Activated T-cell treated with anti-CD3 and anti-CD28 coated beads, Interleukin-2, amount 50 U/mL, for 4 hours (primary cell): ENCODE measurements around the gene SLC25A38. TPM values are rescaled to one million over a fixed set of nuclear protein-coding genes. Genes with fewer than 3 reads are reported as not detected.
A peak's percentile ranks its signal among the peaks of the same experiment; 100 is the strongest.

Source experiments
- ATAC-seq, 2 donors: fragments of 200-7000 bp; cut with Tn5 transposase; one replicate each; pipeline ENCODE4 v1.10.0; 2021
- DNase-seq: peaks from one replicate; pipeline ENCODE4 v3.0.0-alpha.2; 2020
- H3K27me3 Mint-ChIP-seq: one replicate; pipeline ENCODE4 v1.8.0; 2021; ENCODE audit warnings: low read depth, mixed read lengths
- H3K36me3 Mint-ChIP-seq: one replicate; pipeline ENCODE4 v1.8.0; 2022; ENCODE audit warnings: mixed read lengths; ENCODE audit not compliant: insufficient read depth
- H3K4me1 Mint-ChIP-seq: one replicate; pipeline ENCODE4 v1.8.0; 2021; ENCODE audit warnings: low read depth, mixed read lengths
- H3K4me3 Mint-ChIP-seq: one replicate; pipeline ENCODE4 v1.8.0; 2021; ENCODE audit warnings: mild to moderate bottlenecking, moderate library complexity, mixed read lengths
- H3K9me3 Mint-ChIP-seq: one replicate; pipeline ENCODE4 v1.8.0; 2021; ENCODE audit warnings: mixed read lengths
- total RNA-seq, 3 donors: library from RNA; stranded (reverse); gene quantifications; one replicate each; pipeline ENCODE4 v1.2.1, GENCODE V29; 2021

The SLC25A38 gene
- total RNA-seq, 3 donors from 2014 or later = 64.7 to 69.1 (median 65.3) TPM

DNA sequence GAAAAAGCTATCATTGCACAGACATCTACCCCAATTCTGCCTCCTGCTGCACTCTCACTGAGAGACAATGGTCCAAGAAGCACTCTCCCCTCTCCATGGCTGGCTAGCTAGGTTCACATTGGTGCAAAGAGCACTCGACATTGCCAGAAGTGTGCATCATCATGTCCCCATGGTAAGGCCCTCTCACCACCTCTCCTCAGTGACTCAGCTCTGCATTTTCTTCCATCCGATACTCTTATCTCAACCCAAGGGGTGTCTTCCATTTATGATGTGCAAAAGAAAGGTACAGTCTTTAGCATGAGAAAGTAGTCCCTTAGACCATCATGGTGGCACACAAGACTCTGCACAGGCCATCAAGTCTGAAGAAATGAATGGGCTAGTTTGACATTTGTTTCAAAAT is 37.4 kb downstream of the SLC25A38 start:
- DNase-seq = no peak
- Mint-ChIP-seq H3K4me3 (no peak overlapping the region), H3K27me3 (peaks cover 1% of the 10 kb centered on the region), H3K9me3 (no peaks in the 10 kb centered on the region), H3K36me3 (peaks cover 8% of the 10 kb centered on the region), H3K4me1 (no peaks in the 10 kb centered on the region)
- no peak for ATAC-seq

DNA sequence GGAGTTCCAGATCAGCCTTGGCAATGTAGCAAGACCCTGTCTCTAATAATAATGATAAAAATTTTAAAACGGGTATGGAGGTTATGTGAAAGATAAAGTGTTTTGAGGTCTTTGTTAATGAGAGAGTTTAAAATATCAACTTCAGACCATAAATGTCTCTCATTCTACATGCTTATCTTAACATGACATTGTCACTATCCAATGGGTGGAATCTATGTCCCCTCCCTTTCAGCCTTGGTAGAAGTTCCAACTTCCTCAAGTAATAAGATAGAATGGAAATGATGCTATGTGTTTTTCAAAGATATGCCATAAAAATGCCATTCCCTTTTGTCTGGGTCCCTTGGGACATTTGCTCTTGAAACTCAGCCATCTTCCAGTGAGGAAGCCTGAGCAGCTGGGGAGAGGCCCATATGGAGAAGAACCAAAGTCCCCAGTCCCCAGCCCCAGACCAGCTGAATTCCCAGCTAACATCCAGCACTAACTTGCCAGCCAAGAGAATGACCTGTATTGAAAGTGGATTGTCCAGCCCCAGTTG is 40.3 kb downstream of the SLC25A38 start:
- Mint-ChIP-seq H3K27me3 (peaks cover 1% of the 10 kb centered on the region), H3K9me3 (no peaks in the 10 kb centered on the region), H3K4me1 (no peaks in the 10 kb centered on the region), H3K36me3 (peaks cover 5% of the 10 kb centered on the region), H3K4me3 (no peak overlapping the region)
- ATAC-seq = no peak
- DNase-seq = no peak

DNA sequence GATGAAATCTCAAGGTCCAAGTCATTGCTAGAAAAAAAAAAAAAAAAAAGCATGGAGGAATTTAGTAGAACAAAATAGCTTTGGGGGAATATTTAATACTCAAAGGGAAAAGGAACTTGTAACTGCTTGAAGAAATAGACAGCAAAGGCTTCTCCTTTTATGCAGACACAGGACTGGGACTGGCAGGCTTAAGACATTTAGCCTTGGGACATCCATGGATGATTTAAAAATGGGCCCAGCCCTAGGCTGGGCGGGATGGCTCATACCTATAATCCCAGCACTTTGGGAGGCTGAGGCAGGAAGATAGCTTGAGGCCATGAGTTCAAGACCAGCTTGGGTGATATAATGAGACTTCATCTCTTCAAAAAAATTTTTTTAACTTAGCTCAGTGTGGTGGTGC is 43.1 kb downstream of the SLC25A38 start:
- Mint-ChIP-seq H3K36me3 (peaks cover 1% of the 10 kb centered on the region), H3K4me3 (no peak overlapping the region), H3K9me3 (no peaks in the 10 kb centered on the region), H3K4me1 (no peaks in the 10 kb centered on the region), H3K27me3 (peaks cover 12% of the 10 kb centered on the region)
- ATAC-seq (no peak), DNase-seq (no peak)

DNA sequence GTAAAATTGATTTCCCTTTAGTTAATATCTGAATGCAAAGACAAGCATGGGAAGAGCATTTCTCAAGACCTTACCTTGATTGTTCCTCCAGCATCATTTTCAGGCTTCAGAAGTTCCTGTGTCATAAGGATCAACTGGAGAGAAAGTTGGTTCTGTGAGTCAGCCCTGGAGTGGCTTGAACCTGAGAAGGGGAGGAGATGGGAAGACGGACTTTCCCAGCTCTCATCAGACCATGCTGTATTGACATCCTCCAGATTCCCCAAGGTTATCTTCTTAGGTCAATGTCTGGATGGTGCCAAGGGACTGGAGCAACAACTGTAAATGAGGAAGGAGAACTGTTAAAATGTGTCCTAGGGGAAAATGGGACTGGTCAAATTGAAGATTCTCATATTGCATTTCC is 44.3 kb downstream of the SLC25A38 start:
- ATAC-seq = no peak
- Mint-ChIP-seq H3K27me3 (peaks cover 15% of the 10 kb centered on the region), H3K9me3 (no peaks in the 10 kb centered on the region), H3K4me1 (no peaks in the 10 kb centered on the region), H3K4me3 (no peak overlapping the region), H3K36me3 (peaks cover 1% of the 10 kb centered on the region)
- no peak for DNase-seq

DNA sequence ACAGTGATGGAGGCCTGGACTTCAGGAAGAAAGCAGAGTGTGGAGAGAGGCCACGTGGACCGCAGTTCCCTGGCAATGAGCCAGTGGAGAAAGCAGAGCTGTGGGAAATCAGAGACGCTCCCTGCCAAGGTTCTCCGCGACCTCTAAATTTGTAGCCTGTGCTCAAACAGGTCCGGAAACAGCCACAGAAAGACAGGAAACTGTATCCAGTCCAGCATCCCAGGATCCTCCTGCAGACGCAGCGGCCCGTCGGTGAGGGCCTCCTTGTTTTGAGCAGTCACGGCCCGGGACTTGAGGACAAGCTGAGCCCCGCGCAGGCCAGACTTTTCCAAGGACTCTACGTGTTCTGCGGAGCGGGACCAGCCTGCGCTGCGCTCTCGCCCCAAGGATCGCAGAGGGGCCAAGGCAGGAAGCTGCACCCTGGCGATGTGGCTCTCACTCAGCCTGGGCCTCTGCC is 45.6 kb downstream of the SLC25A38 start:
- ATAC-seq (no peak), DNase-seq (no peak)
- peaks cover 15% of the 10 kb centered on the region for H3K27me3 Mint-ChIP-seq
- H3K4me1 Mint-ChIP-seq = no peaks in the 10 kb centered on the region
- no peaks in the 10 kb centered on the region for H3K9me3 Mint-ChIP-seq
- peaks cover 1% of the 10 kb centered on the region for H3K36me3 Mint-ChIP-seq
- H3K4me3 Mint-ChIP-seq = no peak overlapping the region

GRCh38 chr3:39429466-39429865 is 46.3 kb downstream of the SLC25A38 start:
- H3K27me3 Mint-ChIP-seq = peaks cover 17% of the 10 kb centered on the region
- H3K4me3 Mint-ChIP-seq = no peak overlapping the region
- H3K9me3 Mint-ChIP-seq = no peaks in the 10 kb centered on the region
- H3K4me1 Mint-ChIP-seq = no peaks in the 10 kb centered on the region
- ATAC-seq = no peak
- no peak for DNase-seq
- H3K36me3 Mint-ChIP-seq = peaks cover 1% of the 10 kb centered on the region

DNA sequence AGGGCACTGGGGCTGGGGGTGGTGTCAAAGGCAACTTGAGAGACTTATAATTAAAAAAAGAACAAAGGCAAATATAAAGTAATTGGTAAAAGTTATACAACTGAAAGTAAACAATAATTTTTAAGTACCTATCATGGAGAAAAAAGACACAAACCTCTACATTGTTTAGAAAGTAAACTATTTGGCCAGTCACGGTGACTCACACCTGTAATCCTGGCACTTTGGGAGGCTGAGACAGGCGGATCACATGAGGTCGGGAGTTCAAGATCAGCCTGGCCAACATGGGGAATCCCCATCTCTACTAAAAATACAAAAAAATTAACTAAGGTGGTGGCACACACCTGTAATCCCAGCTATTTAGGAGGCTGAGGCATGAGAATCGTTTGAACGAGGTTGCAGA is 49.2 kb downstream of the SLC25A38 start:
- DNase-seq (no peak), ATAC-seq (no peak)
- Mint-ChIP-seq H3K4me3 (no peak overlapping the region), H3K36me3 (peaks cover 1% of the 10 kb centered on the region), H3K9me3 (no peaks in the 10 kb centered on the region), H3K27me3 (peaks cover 17% of the 10 kb centered on the region), H3K4me1 (no peaks in the 10 kb centered on the region)

DNA sequence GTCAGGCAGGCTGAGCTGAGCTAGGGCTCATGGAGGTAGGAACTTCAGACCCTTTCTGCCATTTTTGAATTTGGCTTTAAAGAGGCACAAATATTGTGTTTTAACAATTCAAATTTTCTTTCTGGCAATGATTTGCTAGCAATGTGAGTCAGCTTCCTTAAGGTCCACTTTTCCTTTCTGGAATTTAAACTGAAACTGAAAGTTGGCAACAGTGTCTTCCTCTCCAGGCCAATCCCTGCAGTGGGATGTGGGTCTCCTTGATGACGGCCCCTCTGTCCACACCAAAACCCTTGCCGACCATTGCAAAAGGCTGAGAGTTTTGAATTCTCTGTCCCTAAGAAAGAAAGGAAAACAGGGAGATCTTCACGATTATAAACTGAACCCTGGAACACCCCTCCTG is 50.5 kb downstream of the SLC25A38 start:
- Mint-ChIP-seq H3K27me3 (peaks cover 17% of the 10 kb centered on the region), H3K9me3 (no peaks in the 10 kb centered on the region), H3K4me1 (no peaks in the 10 kb centered on the region), H3K4me3 (no peak overlapping the region), H3K36me3 (peaks cover 1% of the 10 kb centered on the region)
- DNase-seq = no peak
- no peak for ATAC-seq

- Mint-ChIP-seq H3K27me3 (peaks cover 17% of the 10 kb centered on the region), H3K36me3 (peaks cover 1% of the 10 kb centered on the region), H3K4me3 (no peak overlapping the region), H3K9me3 (no peaks in the 10 kb centered on the region), H3K4me1 (no peaks in the 10 kb centered on the region)
- no peak for DNase-seq
- ATAC-seq = peak; percentile 40 to 70
Measured at GRCh38 chr3:39434574-39434973, 51.4 kb downstream of the SLC25A38 start.

- Mint-ChIP-seq H3K9me3 (no peaks in the 10 kb centered on the region), H3K27me3 (peaks cover 13% of the 10 kb centered on the region), H3K4me3 (no peak overlapping the region), H3K36me3 (peaks cover 1% of the 10 kb centered on the region), H3K4me1 (no peaks in the 10 kb centered on the region)
- no peak for DNase-seq
- ATAC-seq = no peak
Measured at GRCh38 chr3:39435006-39435748, 52.0 kb downstream of the SLC25A38 start.

DNA sequence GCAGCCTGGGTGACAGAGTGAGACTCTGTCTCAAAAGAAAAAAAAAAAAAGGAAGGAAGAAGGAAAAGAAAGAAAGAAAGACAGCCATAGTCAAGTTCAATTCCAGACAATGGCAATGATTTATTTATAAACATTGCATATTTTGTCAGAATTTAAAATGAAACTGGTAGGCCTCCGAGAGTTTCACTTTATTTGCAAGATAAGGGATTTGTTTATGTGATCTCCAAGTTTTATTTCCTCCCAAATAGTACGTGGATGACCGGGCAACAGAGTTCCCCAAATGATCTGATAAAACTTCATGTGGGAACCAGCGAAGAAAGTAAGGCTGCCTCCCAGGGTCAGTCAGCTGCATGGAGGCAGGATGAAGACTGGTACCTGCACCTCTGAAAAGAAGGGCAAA is 55.7 kb downstream of the SLC25A38 start:
- H3K4me3 Mint-ChIP-seq = no peak overlapping the region
- ATAC-seq (no peak), DNase-seq (no peak)
- H3K27me3 Mint-ChIP-seq = peaks cover 2% of the 10 kb centered on the region
- H3K9me3 Mint-ChIP-seq = no peaks in the 10 kb centered on the region
- no peaks in the 10 kb centered on the region for H3K36me3 Mint-ChIP-seq
- H3K4me1 Mint-ChIP-seq = no peaks in the 10 kb centered on the region

DNA sequence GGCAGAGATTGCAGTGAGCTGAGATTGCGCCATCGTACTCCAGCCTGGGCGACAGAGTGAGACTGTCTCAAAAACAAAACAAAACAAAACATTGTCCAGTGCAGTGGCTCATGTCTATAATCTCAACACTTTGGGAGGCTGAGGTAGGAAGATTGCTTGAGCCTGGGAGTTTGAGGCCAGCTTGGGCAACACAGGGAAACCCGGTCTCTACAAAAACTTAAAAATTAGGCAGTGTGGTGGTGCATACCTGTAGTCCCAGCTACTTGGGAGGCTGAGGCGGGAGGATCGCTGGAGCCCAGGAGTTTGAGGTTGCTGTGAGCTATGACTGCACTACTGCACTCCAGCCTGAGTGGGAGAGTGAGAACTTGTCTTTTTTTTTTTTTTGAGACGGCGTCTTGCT is 57.1 kb downstream of the SLC25A38 start:
- no peaks in the 10 kb centered on the region for H3K36me3 Mint-ChIP-seq
- no peaks in the 10 kb centered on the region for H3K9me3 Mint-ChIP-seq
- no peak overlapping the region for H3K4me3 Mint-ChIP-seq
- H3K27me3 Mint-ChIP-seq = no peaks in the 10 kb centered on the region
- DNase-seq = no peak
- no peak for ATAC-seq
- H3K4me1 Mint-ChIP-seq = no peaks in the 10 kb centered on the region

DNA sequence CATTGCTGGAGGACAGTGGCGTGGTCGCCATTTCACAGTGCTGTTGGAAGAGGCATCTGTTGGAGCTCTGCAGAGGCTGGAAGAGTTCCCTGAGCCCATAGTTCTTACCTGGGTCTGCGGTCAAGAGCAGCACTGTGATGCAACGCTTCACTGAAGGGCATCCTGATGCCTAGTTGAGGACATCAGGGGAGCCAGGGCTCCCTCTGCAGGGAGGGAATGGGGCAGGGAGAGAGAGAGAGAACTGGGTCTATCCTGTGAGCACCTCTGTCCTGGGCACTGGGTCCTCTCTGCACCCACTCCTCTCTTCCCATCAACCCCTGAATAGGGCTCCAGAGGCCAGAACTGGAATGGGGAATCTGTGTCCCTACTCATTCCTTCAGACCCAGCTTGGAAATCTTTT is 60.4 kb downstream of the SLC25A38 start:
- H3K4me1 Mint-ChIP-seq = no peaks in the 10 kb centered on the region
- DNase-seq (no peak), ATAC-seq (no peak)
- no peaks in the 10 kb centered on the region for H3K27me3 Mint-ChIP-seq
- no peak overlapping the region for H3K4me3 Mint-ChIP-seq
- no peaks in the 10 kb centered on the region for H3K9me3 Mint-ChIP-seq
- H3K36me3 Mint-ChIP-seq = no peaks in the 10 kb centered on the region

DNA sequence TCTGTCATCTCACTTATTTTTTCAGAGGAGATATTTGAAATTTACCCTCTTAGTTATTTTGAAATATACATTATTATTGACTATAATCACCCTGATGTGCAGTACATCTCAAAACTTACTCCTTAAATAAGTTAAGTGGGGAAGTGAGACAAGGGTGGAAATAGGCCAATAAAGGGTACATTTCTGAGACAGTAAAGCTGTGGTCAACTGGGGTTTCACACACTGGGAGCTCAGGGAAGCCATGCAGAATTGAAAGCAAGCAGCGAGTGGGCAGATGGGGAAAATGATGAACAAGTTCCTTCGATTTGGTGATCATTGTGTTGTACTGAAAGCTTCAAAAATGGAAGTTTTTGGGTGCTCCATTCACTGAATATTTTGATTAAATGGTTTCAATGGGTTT is 62.8 kb downstream of the SLC25A38 start:
- Mint-ChIP-seq H3K36me3 (no peaks in the 10 kb centered on the region), H3K27me3 (no peaks in the 10 kb centered on the region), H3K4me3 (no peak overlapping the region), H3K9me3 (no peaks in the 10 kb centered on the region), H3K4me1 (no peaks in the 10 kb centered on the region)
- DNase-seq (no peak), ATAC-seq (no peak)

DNA sequence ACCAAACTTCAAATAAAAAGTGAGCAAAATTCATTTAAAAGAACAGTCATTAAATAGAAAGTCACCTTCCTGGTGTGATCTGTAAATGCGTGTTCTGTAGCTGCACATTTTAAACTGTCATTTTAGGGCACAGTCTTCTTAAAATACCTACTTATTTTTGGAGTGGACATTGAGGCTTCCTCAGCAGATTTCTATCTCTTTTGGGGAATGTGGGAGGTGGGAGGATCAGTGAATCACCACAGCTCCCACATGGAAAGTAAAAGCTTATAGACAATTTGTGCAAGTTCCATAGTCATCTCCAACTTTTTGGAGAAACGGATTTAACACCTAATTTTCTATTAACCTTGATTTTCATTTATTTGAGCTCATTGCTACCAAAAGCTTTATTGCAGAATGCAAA is 63.3 kb downstream of the SLC25A38 start:
- Mint-ChIP-seq H3K4me3 (no peak overlapping the region), H3K4me1 (no peaks in the 10 kb centered on the region), H3K9me3 (no peaks in the 10 kb centered on the region), H3K27me3 (no peaks in the 10 kb centered on the region), H3K36me3 (no peaks in the 10 kb centered on the region)
- DNase-seq (no peak), ATAC-seq (no peak)
